Measurements from ENCODE around the gene GRIK1. TPM values are rescaled to one million over a fixed set of nuclear protein-coding genes. Genes with fewer than 3 reads are reported as not detected.

The GRIK1 gene
- total RNA-seq, 2 donors from 2014 or later = 0.36 TPM; not detected in 1

DNA sequence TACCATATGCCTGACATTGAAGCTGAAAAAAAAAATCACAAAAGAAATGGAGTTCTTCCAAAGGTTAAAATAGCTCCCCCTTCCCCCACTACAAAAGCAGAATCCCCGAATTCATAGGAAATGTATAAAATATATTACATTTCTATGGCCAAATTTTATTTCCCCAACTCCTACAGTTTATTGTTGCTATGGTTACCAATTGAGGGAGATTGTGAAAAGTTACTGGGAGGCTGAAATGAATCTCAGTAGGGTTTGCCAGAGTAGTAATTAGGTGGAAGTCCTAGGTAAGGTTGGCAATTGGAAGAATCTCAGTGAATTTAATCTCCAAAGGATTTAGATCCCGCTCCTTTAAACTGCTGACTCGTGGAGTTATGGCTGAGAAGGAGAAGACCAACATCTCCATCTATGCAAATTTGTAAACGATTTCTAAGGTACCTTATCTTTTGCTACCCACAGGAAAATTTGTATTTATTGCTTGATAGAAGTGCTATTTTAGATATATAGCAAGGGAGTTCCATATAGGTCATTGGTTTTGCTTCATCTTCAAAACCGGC, 359.0 kb downstream of the GRIK1 start:
- 92% methylated on average over 5 of the region's 5 CpGs for whole genome bisulfite sequencing
- no peaks in the 10 kb centered on the region for H3K27me3 ChIP-seq (replicated peaks; ENCODE audit: insufficient read depth)
- H3K36me3 ChIP-seq = no peaks in the 10 kb centered on the region
- no peaks in the 10 kb centered on the region for H3K9me3 ChIP-seq
- intact Hi-C loops (cut with DNase I) = no loop called here
- TF ChIP-seq CTCF (IDR thresholded peaks at IDR 0.05) (no peak), POLR2AphosphoS5 (IDR thresholded peaks at IDR 0.05) (no peak), POLR2A (IDR thresholded peaks at IDR 0.05) (no peak)
- no peak overlapping the region for H3K4me3 ChIP-seq
- H3K4me1 ChIP-seq (replicated peaks) = no peaks in the 10 kb centered on the region
- H3K27ac ChIP-seq = no peak overlapping the region
- DNase-seq (ENCODE audit: low spot score) = no peak

GRCh38 chr21:29578306-29578705, 361.5 kb downstream of the GRIK1 start:
- no peaks in the 10 kb centered on the region for H3K27me3 ChIP-seq (replicated peaks; ENCODE audit: insufficient read depth)
- no peak overlapping the region for H3K4me3 ChIP-seq
- no peak overlapping the region for H3K27ac ChIP-seq
- H3K9me3 ChIP-seq = no peaks in the 10 kb centered on the region
- intact Hi-C loops (cut with DNase I) = no loop called here
- TF ChIP-seq POLR2AphosphoS5 (IDR thresholded peaks at IDR 0.05) (no peak), CTCF (IDR thresholded peaks at IDR 0.05) (no peak), POLR2A (IDR thresholded peaks at IDR 0.05) (no peak)
- WGBS = 75% methylated on average over 7 of the region's 7 CpGs
- H3K4me1 ChIP-seq (replicated peaks) = no peaks in the 10 kb centered on the region
- no peak for DNase-seq (ENCODE audit: low spot score)
- H3K36me3 ChIP-seq = no peaks in the 10 kb centered on the region

DNA sequence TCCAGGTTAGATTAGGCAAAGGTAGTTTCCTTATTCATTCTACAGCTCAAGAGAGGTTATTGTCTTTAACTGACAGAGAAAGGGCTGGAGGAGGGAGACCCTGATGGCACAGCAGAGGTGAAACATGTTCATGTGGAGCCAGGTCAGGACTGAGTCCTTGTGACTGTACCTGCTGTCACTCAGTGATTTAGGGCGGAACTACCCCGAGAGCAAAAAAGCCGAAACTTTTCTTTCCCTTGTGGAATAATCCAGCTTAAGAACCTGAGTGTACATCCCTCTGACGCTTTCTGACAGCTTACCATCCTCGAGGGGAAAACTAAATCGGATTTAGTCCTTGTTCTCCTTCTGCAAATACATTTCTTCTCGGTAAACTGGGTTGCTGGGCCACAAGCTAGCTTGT, 367.8 kb downstream of the GRIK1 start:
- Histone ChIP-seq H3K36me3 (no peaks in the 10 kb centered on the region), H3K27me3 (replicated peaks; ENCODE audit: insufficient read depth) (no peaks in the 10 kb centered on the region), H3K27ac (no peak overlapping the region), H3K9me3 (no peaks in the 10 kb centered on the region), H3K4me3 (no peak overlapping the region), H3K4me1 (replicated peaks) (no peaks in the 10 kb centered on the region)
- 36% methylated on average over 7 of the region's 7 CpGs for WGBS
- intact Hi-C loops (cut with DNase I) = no loop called here
- no peak for DNase-seq (ENCODE audit: low spot score)
- TF ChIP-seq POLR2A (IDR thresholded peaks at IDR 0.05) (no peak), CTCF (IDR thresholded peaks at IDR 0.05) (no peak), POLR2AphosphoS5 (IDR thresholded peaks at IDR 0.05) (no peak)

DNA sequence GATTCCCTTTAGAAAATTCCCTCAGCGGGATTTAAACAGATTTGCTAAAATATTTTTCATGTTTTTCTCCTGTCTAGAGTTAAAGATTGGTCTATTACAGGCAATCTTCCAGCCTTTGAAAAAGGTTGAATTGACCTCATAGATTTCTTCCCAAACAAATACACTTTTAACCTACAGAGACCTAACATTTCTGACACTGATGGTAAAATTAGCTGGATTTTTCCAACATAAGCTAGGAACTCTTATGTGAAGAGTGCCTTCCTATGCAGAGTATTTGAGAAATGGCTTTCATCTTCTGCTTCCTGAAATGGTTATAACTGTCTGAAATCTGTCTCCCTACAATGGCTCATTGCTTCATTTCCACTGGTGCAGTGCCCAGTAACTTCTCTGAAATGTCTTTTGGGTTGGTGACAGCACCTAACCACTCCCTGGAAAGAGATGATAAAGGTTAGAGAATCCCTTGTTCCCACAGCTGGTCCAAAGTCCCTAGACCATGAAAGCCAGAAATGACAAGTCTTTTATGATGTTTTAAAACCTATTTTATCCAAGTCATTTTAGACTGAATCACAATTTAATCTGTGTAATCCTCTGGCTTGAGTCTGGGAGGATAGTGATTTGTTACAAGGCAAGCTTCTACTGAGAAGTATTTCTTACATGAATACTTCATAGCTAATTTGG, 371.6 kb downstream of the GRIK1 start:
- no peaks in the 10 kb centered on the region for H3K36me3 ChIP-seq
- no peak overlapping the region for H3K27ac ChIP-seq
- TF ChIP-seq POLR2A (IDR thresholded peaks at IDR 0.05) (no peak), POLR2AphosphoS5 (IDR thresholded peaks at IDR 0.05) (no peak), CTCF (IDR thresholded peaks at IDR 0.05) (no peak)
- H3K9me3 ChIP-seq = no peaks in the 10 kb centered on the region
- no peaks in the 10 kb centered on the region for H3K4me1 ChIP-seq (replicated peaks)
- no peak for DNase-seq (ENCODE audit: low spot score)
- no peaks in the 10 kb centered on the region for H3K27me3 ChIP-seq (replicated peaks; ENCODE audit: insufficient read depth)
- no peak overlapping the region for H3K4me3 ChIP-seq
- WGBS = 97% methylated on average over 1 of the region's 1 CpG
- intact Hi-C loops (cut with DNase I) = no loop called here

Data from prostate gland (tissue), 2 donors.